Glutamatergic neuron (in vitro differentiated cells): Measurements from ENCODE around the gene TAOK3. TPM values are rescaled to one million over a fixed set of nuclear protein-coding genes. Genes with fewer than 3 reads are reported as not detected.

Source experiments
- DNase-seq: peaks from one replicate; pipeline ENCODE4 v3.0.0; 2022
- H3K27ac Mint-ChIP-seq: one replicate; pipeline ENCODE4 v1.8.0; 2020; ENCODE audit warnings: mild to moderate bottlenecking, mixed read lengths, inconsistent platforms; ENCODE audit not compliant: unreplicated experiment
- H3K27me3 Mint-ChIP-seq: one replicate; pipeline ENCODE4 v1.8.0; 2020; ENCODE audit warnings: mild to moderate bottlenecking, moderate library complexity, mixed read lengths, inconsistent platforms; ENCODE audit not compliant: unreplicated experiment
- H3K36me3 Mint-ChIP-seq: one replicate; pipeline ENCODE4 v1.8.0; 2020; ENCODE audit warnings: mild to moderate bottlenecking, mixed read lengths, inconsistent platforms; ENCODE audit not compliant: unreplicated experiment
- H3K4me1 Mint-ChIP-seq: one replicate; pipeline ENCODE4 v1.8.0; 2020; ENCODE audit warnings: mild to moderate bottlenecking, low read depth, mixed read lengths, inconsistent platforms; ENCODE audit not compliant: unreplicated experiment
- H3K4me3 Mint-ChIP-seq: one replicate; pipeline ENCODE4 v1.8.0; 2020; ENCODE audit warnings: mild to moderate bottlenecking, mixed read lengths, inconsistent platforms; ENCODE audit not compliant: unreplicated experiment
- H3K9me3 Mint-ChIP-seq: one replicate; pipeline ENCODE4 v1.8.0; 2020; ENCODE audit warnings: mild to moderate bottlenecking, moderate library complexity, mixed read lengths, inconsistent platforms; ENCODE audit not compliant: unreplicated experiment
- total RNA-seq: library from RNA; stranded (reverse); fragmentation: NEBNext Ultra II Directional; extraction: Animal tissue kit (Norgen Biotek cat#: 25700); gene quantifications from one replicate; pipeline ENCODE4 v1.2.1, GENCODE V29; 2021; ENCODE audit not compliant: unreplicated experiment
- TF ChIP-seq, protein P1 (sequence below): fragments of 200-600 bp; sonication (generic); IDR thresholded peaks from one replicate; pipeline ENCODE4 v1.5.0; 2021; ENCODE audit not compliant: partially characterized antibody, unreplicated experiment

The TAOK3 gene
- total RNA-seq, 1 donor from 2014 or later: 13.1 TPM

DNA sequence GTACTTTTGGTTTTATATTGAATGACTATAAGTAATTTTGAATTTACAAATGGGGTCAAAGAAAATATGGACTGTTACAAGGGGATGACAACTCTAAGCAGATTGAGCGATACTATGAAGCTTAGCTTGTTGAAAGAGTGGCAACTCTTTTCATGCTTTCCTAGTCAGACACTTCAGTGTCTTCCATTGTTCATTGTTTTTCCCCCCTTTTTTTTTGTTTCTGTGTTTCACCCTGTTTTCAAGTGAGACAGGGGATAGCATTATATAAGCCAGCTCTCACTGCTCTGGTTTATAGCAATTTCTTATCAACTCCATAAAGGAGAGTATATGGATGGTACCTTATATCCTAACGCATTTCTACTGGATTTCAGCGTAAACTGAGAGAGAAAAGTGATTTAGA is 212.2 kb downstream of the TAOK3 start:
- Mint-ChIP-seq H3K27me3 (no peaks in the 10 kb centered on the region), H3K4me1 (no peaks in the 10 kb centered on the region), H3K4me3 (no peak overlapping the region), H3K9me3 (no peaks in the 10 kb centered on the region), H3K27ac (no peak overlapping the region), H3K36me3 (no peaks in the 10 kb centered on the region)
- TF ChIP-seq, protein P1, sequence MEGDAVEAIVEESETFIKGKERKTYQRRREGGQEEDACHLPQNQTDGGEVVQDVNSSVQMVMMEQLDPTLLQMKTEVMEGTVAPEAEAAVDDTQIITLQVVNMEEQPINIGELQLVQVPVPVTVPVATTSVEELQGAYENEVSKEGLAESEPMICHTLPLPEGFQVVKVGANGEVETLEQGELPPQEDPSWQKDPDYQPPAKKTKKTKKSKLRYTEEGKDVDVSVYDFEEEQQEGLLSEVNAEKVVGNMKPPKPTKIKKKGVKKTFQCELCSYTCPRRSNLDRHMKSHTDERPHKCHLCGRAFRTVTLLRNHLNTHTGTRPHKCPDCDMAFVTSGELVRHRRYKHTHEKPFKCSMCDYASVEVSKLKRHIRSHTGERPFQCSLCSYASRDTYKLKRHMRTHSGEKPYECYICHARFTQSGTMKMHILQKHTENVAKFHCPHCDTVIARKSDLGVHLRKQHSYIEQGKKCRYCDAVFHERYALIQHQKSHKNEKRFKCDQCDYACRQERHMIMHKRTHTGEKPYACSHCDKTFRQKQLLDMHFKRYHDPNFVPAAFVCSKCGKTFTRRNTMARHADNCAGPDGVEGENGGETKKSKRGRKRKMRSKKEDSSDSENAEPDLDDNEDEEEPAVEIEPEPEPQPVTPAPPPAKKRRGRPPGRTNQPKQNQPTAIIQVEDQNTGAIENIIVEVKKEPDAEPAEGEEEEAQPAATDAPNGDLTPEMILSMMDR: no peak
- no peak for DNase-seq

DNA sequence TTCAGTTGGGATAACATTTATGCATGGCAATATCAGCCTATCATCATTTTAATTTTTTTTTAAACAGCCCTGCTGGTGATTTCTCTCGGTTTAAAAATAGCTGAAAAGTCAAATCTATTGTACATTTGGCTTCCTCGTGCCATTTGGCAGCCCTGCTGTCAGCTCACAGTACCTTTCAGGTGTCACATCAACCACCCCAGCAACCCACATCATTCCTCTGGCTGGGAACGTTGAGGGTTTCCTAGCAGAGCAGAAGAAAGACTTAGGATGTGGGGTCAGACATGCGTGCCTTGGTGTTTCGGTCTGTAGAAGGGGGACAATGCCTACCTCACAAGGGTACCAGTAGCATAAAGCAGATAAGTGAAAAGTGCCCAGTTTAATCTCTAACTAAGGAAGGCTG is 221.0 kb downstream of the TAOK3 start:
- no peak overlapping the region for H3K27ac Mint-ChIP-seq
- no peaks in the 10 kb centered on the region for H3K36me3 Mint-ChIP-seq
- no peaks in the 10 kb centered on the region for H3K27me3 Mint-ChIP-seq

DNA sequence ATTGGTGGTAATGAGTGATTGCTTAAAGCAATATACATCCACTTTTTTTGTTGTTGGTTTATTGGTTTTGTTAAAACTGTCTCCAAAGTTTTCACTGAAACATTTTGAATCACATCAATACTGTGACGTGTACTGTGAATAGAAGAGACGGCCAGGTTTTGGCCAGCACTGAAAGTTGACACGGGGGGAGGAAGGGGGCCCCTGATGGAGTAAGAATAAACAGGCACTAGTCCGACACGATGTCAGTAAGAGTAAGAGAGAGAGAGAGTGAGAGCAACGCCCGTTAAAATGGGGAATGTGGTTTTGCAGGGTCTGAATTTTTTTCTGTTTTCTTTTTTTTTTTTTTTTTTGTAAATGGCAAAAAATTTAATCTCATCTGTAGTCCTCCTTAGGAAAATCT is 222.1 kb downstream of the TAOK3 start:
- peaks cover 2% of the 10 kb centered on the region for H3K4me1 Mint-ChIP-seq
- no peaks in the 10 kb centered on the region for H3K36me3 Mint-ChIP-seq
- no peak overlapping the region for H3K4me3 Mint-ChIP-seq
- TF ChIP-seq, protein P1: no peak
- no peak overlapping the region for H3K27ac Mint-ChIP-seq
- no peak for DNase-seq
- H3K27me3 Mint-ChIP-seq: no peaks in the 10 kb centered on the region
- no peaks in the 10 kb centered on the region for H3K9me3 Mint-ChIP-seq

More for the DNA sequence above, 221.0 kb downstream of the TAOK3 start:
- Mint-ChIP-seq H3K9me3 (no peaks in the 10 kb centered on the region), H3K4me1 (peaks cover 2% of the 10 kb centered on the region), H3K4me3 (no peak overlapping the region)
- no peak for DNase-seq
- TF ChIP-seq, protein P1: no peak

DNA sequence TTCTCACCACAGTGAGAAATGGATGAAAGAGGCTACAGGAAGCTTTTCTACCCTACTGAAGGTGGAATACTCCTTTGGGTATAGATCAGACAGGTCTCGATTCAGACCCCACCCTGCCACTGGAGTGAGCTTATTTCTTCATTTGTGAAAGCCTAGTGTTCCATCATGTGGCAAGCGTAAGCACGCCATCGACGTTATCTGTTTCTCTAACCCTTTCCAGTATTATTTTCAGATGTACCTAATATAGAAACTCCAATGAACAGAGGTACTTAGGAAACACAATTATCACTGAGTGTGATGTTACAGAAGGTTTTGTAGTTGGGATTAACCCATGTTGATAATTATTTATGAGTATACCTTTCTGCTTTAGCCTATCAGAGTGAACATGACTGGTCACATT is 224.4 kb downstream of the TAOK3 start:
- no peaks in the 10 kb centered on the region for H3K36me3 Mint-ChIP-seq
- DNase-seq: no peak
- H3K4me3 Mint-ChIP-seq: no peak overlapping the region
- TF ChIP-seq, protein P1: no peak
- H3K27ac Mint-ChIP-seq: no peak overlapping the region
- H3K9me3 Mint-ChIP-seq: no peaks in the 10 kb centered on the region
- peaks cover 3% of the 10 kb centered on the region for H3K27me3 Mint-ChIP-seq
- H3K4me1 Mint-ChIP-seq: peaks cover 8% of the 10 kb centered on the region

DNA sequence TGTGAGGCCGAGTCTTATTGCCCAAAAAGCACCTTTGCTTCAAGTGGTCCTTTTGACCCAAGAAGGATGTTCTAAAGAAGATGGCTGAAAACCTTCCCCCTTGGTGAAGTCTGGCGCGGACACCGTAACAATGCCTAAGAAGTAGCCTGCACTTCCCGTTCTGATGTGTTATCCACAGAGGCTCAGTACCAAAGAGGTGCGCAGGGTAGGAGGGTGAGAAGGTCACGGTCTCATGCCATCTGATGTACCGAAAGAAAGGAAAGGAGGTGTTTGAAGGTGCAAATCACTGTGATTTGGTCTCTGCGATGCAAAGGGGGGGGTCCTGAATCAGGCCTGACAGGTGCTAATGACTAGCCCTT is 226.9 kb downstream of the TAOK3 start:
- no peak for DNase-seq
- TF ChIP-seq, protein P1: no peak
- H3K27me3 Mint-ChIP-seq: peaks cover 3% of the 10 kb centered on the region
- peaks cover 6% of the 10 kb centered on the region for H3K4me1 Mint-ChIP-seq
- H3K36me3 Mint-ChIP-seq: no peaks in the 10 kb centered on the region
- no peak overlapping the region for H3K4me3 Mint-ChIP-seq
- peak overlapping the region; percentile 45 for H3K27ac Mint-ChIP-seq
- peaks cover 2% of the 10 kb centered on the region for H3K9me3 Mint-ChIP-seq
